KMS-11 (cell line): Measurements from ENCODE around the gene CZIB.

Experiments
- H2AFZ ChIP-seq: fragments of 200-600 bp; sonication (generic); 2 replicates; pipeline ENCODE4 v1.6.1; 2016; ENCODE audit warnings: antibody characterized with exemption, mixed run types, low read depth
- H3K27ac ChIP-seq: fragments of 200-600 bp; sonication (generic); 2 replicates; pipeline ENCODE4 v1.6.1; 2016; ENCODE audit warnings: mild to moderate bottlenecking, mixed run types
- H3K27me3 ChIP-seq: fragments of 200-600 bp; sonication (generic); 2 replicates; pipeline ENCODE4 v1.6.1; 2017; ENCODE audit warnings: mild to moderate bottlenecking, low read depth, mixed run types, moderate library complexity; ENCODE audit not compliant: insufficient read depth
- H3K36me3 ChIP-seq: fragments of 200-600 bp; sonication (generic); 2 replicates; pipeline ENCODE4 v1.6.1; 2017; ENCODE audit warnings: mild to moderate bottlenecking, mixed run types; ENCODE audit not compliant: insufficient read depth
- H3K4me1 ChIP-seq: fragments of 200-600 bp; sonication (generic); 2 replicates; pipeline ENCODE4 v1.6.1; 2016; ENCODE audit warnings: mild to moderate bottlenecking, low read depth, mixed run types; ENCODE audit not compliant: poor library complexity, severe bottlenecking
- H3K4me2 ChIP-seq: fragments of 200-600 bp; sonication (generic); 2 replicates; pipeline ENCODE4 v1.7.0; 2016; ENCODE audit warnings: mild to moderate bottlenecking, mixed run types
- H3K4me3 ChIP-seq: fragments of 200-600 bp; sonication (generic); IDR thresholded peaks from 2 replicates; pipeline ENCODE4 v1.6.1; 2017; ENCODE audit warnings: low read depth, low read length, mixed read lengths; ENCODE audit not compliant: insufficient read depth
- H3K79me2 ChIP-seq: fragments of 200-600 bp; sonication (generic); 2 replicates; pipeline ENCODE4 v1.6.1; 2016; ENCODE audit warnings: low read depth, mixed run types; ENCODE audit not compliant: insufficient read depth
- H3K9ac ChIP-seq: fragments of 200-600 bp; sonication (generic); 2 replicates; pipeline ENCODE4 v1.6.1; 2016; ENCODE audit warnings: mild to moderate bottlenecking, mixed run types
- H4K20me1 ChIP-seq: fragments of 200-600 bp; sonication (generic); 2 replicates; pipeline ENCODE4 v1.6.1; 2016; ENCODE audit warnings: mild to moderate bottlenecking, mixed run types; ENCODE audit not compliant: insufficient read depth
- CTCF ChIP-seq: fragments of 200-600 bp; sonication (generic); conservative IDR thresholded peaks from 2 replicates; pipeline ENCODE4 v1.6.1; 2017; ENCODE audit warnings: low read depth, mild to moderate bottlenecking, antibody characterized with exemption, low read length, moderate library complexity, mixed read lengths

The CZIB gene

DNA sequence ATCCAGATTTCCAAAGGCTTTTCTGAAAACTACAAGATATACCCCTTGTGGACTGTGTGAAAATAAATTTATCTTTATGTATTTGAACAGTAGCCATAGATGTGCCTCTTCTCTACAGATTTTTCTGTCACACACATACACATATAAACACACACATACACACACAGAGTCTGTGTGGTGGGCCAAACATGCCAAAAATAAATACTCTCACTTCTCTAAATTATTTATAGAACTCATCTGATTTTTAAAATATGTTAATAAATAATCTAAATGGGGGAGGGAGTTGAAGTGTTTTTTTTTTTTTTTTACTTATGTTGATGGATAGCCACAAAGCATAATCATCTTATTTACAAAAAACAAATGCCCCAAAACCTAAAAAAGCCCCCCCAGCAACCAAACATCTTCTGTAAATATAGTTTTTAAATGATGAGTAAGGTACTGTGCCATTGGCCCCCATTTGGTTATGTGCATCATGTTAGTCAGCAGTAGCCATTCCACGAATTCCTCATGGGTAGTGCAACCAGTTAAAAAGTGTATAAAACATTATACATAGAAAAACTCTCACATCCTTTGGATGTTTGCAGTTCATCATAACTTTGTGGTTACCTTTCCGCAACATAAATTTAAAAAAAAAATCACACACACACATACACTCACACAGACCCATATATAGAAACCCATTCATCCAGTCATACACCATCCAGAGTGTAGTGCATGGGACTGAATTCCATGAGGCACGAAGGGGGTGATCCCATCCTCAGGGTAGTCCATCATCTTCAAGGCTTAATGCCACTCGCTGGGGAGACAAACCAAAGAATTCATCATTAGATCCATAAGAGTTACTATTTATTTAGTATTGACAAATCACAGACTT is 26.1 kb upstream of the CZIB start:
- no peaks in the 10 kb centered on the region for H4K20me1 ChIP-seq
- H3K27me3 ChIP-seq: no peaks in the 10 kb centered on the region
- H3K4me2 ChIP-seq: no peak overlapping the region
- H3K27ac ChIP-seq: no peak overlapping the region
- no peak overlapping the region for H2AFZ ChIP-seq
- H3K4me3 ChIP-seq: no peak overlapping the region
- H3K79me2 ChIP-seq: no peaks in the 10 kb centered on the region
- no peak for TF ChIP-seq CTCF
- H3K36me3 ChIP-seq: peaks cover 7% of the 10 kb centered on the region; the same call in 1 of the 2 replicates
- H3K9ac ChIP-seq: no peak overlapping the region
- H3K4me1 ChIP-seq: no peaks in the 10 kb centered on the region

GRCh38 chr1:53244141-53244540 is 23.7 kb upstream of the CZIB start:
- TF ChIP-seq CTCF: no peak
- Histone ChIP-seq H4K20me1 (no peaks in the 10 kb centered on the region), H3K4me3 (no peak overlapping the region), H3K36me3 (no peaks in the 10 kb centered on the region; the same call in 1 of the 2 replicates), H3K27me3 (no peaks in the 10 kb centered on the region), H3K4me2 (no peak overlapping the region), H3K27ac (no peak overlapping the region), H2AFZ (no peak overlapping the region), H3K79me2 (no peaks in the 10 kb centered on the region), H3K9ac (no peak overlapping the region), H3K4me1 (no peaks in the 10 kb centered on the region)

GRCh38 chr1:53242381-53242780 is 21.9 kb upstream of the CZIB start:
- no peak overlapping the region for H3K4me3 ChIP-seq
- H3K27me3 ChIP-seq: no peaks in the 10 kb centered on the region
- no peak overlapping the region for H3K9ac ChIP-seq
- TF ChIP-seq CTCF: no peak
- peaks cover 9% of the 10 kb centered on the region for H3K79me2 ChIP-seq
- no peak overlapping the region for H3K4me2 ChIP-seq
- no peaks in the 10 kb centered on the region; the same call in 1 of the 2 replicates for H3K36me3 ChIP-seq
- H3K4me1 ChIP-seq: peaks cover 4% of the 10 kb centered on the region
- no peak overlapping the region for H2AFZ ChIP-seq
- no peaks in the 10 kb centered on the region for H4K20me1 ChIP-seq
- no peak overlapping the region for H3K27ac ChIP-seq

GRCh38 chr1:53241828-53242227 is 21.4 kb upstream of the CZIB start:
- H3K27me3 ChIP-seq: no peaks in the 10 kb centered on the region
- peaks cover 9% of the 10 kb centered on the region for H3K4me1 ChIP-seq
- peaks cover 15% of the 10 kb centered on the region for H3K79me2 ChIP-seq
- no peak overlapping the region for H3K4me3 ChIP-seq
- no peak overlapping the region for H3K27ac ChIP-seq
- H2AFZ ChIP-seq: no peak overlapping the region
- H4K20me1 ChIP-seq: no peaks in the 10 kb centered on the region
- no peak overlapping the region for H3K4me2 ChIP-seq
- no peaks in the 10 kb centered on the region; the same call in 1 of the 2 replicates for H3K36me3 ChIP-seq
- H3K9ac ChIP-seq: no peak overlapping the region
- TF ChIP-seq CTCF: no peak
